GM12873 (cell line): Measurements from ENCODE around the gene UBXN11.
A peak's percentile ranks its signal among the peaks of the same experiment; 100 is the strongest.

Experiments used
- CTCF ChIP-seq: IDR thresholded peaks from 2 replicates; pipeline ENCODE4 v1.5.1; 2012; ENCODE audit warnings: low read depth, mild to moderate bottlenecking, moderate library complexity, low read length, control low read depth; ENCODE audit not compliant: insufficient read depth; ENCODE audit errors: missing control alignments

Gene UBXN11

GRCh38 chr1:26321315-26322041, 15.0 kb upstream of the UBXN11 start:
- TF ChIP-seq CTCF: peak; percentile 91

GRCh38 chr1:26320896-26321295, 14.5 kb upstream of the UBXN11 start:
- no peak for TF ChIP-seq CTCF

- no peak for TF ChIP-seq CTCF
These were observed 12.1 kb upstream of the UBXN11 start for GRCh38 chr1:26318338-26319064.

GRCh38 chr1:26317612-26318337, 11.3 kb upstream of the UBXN11 start, which contains the start of gene CD52:
Gene CD52, plus strand, starts transcription at chr1:26317958. Its CDS starts 60 bp downstream, at chr1:26318018.
- no peak for TF ChIP-seq CTCF

GRCh38 chr1:26317146-26317545, 10.7 kb upstream of the UBXN11 start:
- no peak for TF ChIP-seq CTCF

- no peak for TF ChIP-seq CTCF
These were observed 9.7 kb upstream of the UBXN11 start for GRCh38 chr1:26315874-26316850.
